Mesenchymal stem cell (in vitro differentiated cells and primary cell): ENCODE measurements around the gene SATB2.

Experiments
- DNase-seq: peaks from one replicate; pipeline ENCODE4 v3.0.0-alpha.2; 2013
- H2AFZ ChIP-seq: one replicate; pipeline ENCODE4 v1.6.1; 2013; ENCODE audit warnings: low read depth, mild to moderate bottlenecking, control low read depth, inconsistent platforms, low read length, moderate library complexity
- H2AK5ac ChIP-seq: 2 replicates; pipeline ENCODE4 v1.6.1; 2013; ENCODE audit warnings: low read length, moderate library complexity, mild to moderate bottlenecking, inconsistent platforms; ENCODE audit not compliant: severe bottlenecking
- H2BK120ac ChIP-seq: one replicate; pipeline ENCODE4 v1.6.1; 2013; ENCODE audit warnings: low read depth, mild to moderate bottlenecking, inconsistent platforms, low read length, moderate library complexity
- H2BK12ac ChIP-seq, 2 experiments: one replicate each; pipeline ENCODE4 v1.6.1; 2013; ENCODE audit warnings: inconsistent platforms in 2 of 2, low read length in 2 of 2, mild to moderate bottlenecking in 2 of 2, moderate library complexity in 2 of 2, control low read depth in 1 of 2
- H2BK15ac ChIP-seq: one replicate; pipeline ENCODE4 v1.6.1; 2013; ENCODE audit warnings: mild to moderate bottlenecking, low read depth, inconsistent platforms; ENCODE audit not compliant: poor library complexity, severe bottlenecking
- H2BK5ac ChIP-seq: 2 replicates; pipeline ENCODE4 v1.6.1; 2013; ENCODE audit warnings: low read depth, mild to moderate bottlenecking, low read length, control low read depth, inconsistent platforms; ENCODE audit not compliant: poor library complexity, severe bottlenecking
- H3K14ac ChIP-seq, 2 experiments: one replicate each; pipeline ENCODE4 v1.6.1; 2013; ENCODE audit warnings: inconsistent platforms in 2 of 2, low read length in 2 of 2, control low read depth in 1 of 2, mild to moderate bottlenecking in 1 of 2, moderate library complexity in 1 of 2
- H3K18ac ChIP-seq, 2 experiments: one replicate each; pipeline ENCODE4 v1.6.1; 2013; ENCODE audit warnings: inconsistent platforms in 2 of 2, low read length in 2 of 2, control low read depth in 1 of 2, low read depth in 1 of 2, mild to moderate bottlenecking in 1 of 2
- H3K23ac ChIP-seq, 2 experiments: one replicate each; pipeline ENCODE4 v1.6.1; 2013; ENCODE audit warnings: inconsistent platforms in 2 of 2, low read length in 2 of 2, mild to moderate bottlenecking in 2 of 2, moderate library complexity in 2 of 2, control low read depth in 1 of 2
- H3K27ac ChIP-seq: 2 replicates; pipeline ENCODE4 v1.5.1; 2013; ENCODE audit warnings: mild to moderate bottlenecking, moderate library complexity, low read length, control low read depth, inconsistent platforms; ENCODE audit not compliant: poor library complexity, severe bottlenecking
- H3K27me3 ChIP-seq, 2 experiments: 2 replicates each; pipeline versions ENCODE4 v1.6.1 to v1.7.0; 2013; ENCODE audit warnings: low read length in 2 of 2, mild to moderate bottlenecking in 2 of 2, moderate library complexity in 2 of 2, control low read depth in 1 of 2, inconsistent platforms in 1 of 2; ENCODE audit not compliant: control insufficient read depth in 1 of 2, insufficient read depth in 1 of 2
- H3K36me3 ChIP-seq, 2 experiments: 2 replicates each; pipeline versions ENCODE4 v1.6.1 to v1.7.0; 2013; ENCODE audit warnings: low read length in 2 of 2, control low read depth in 1 of 2, inconsistent platforms in 1 of 2, low read depth in 1 of 2, mild to moderate bottlenecking in 1 of 2; ENCODE audit not compliant: insufficient read depth in 2 of 2, control insufficient read depth in 1 of 2
- H3K4ac ChIP-seq, 2 experiments: one replicate each; pipeline ENCODE4 v1.6.1; 2013; ENCODE audit warnings: inconsistent platforms in 2 of 2, low read length in 2 of 2, mild to moderate bottlenecking in 2 of 2, moderate library complexity in 2 of 2, control low read depth in 1 of 2, low read depth in 1 of 2
- H3K4me1 ChIP-seq: 2 replicates; pipeline ENCODE4 v1.6.1; 2013; ENCODE audit warnings: low read depth, low read length, control low read depth; ENCODE audit not compliant: control insufficient read depth, insufficient read depth
- H3K4me2 ChIP-seq: 2 replicates; pipeline ENCODE4 v1.6.1; 2013; ENCODE audit warnings: low read length, mild to moderate bottlenecking, inconsistent platforms; ENCODE audit not compliant: poor library complexity, severe bottlenecking
- H3K4me3 ChIP-seq, 2 experiments: 2 replicates each; pipeline versions ENCODE4 v1.5.1 to v1.7.0; 2013; ENCODE audit warnings: low read length in 2 of 2, mild to moderate bottlenecking in 2 of 2, control low read depth in 1 of 2, low read depth in 1 of 2; ENCODE audit not compliant: insufficient read depth in 1 of 2
- H3K79me1 ChIP-seq: replicated peaks from 2 replicates; pipeline ENCODE4 v1.6.1; 2013; ENCODE audit warnings: mild to moderate bottlenecking, control low read depth, low read length, inconsistent platforms; ENCODE audit not compliant: poor library complexity, severe bottlenecking
- H3K9ac ChIP-seq: 2 replicates; pipeline ENCODE4 v1.7.0; 2013; ENCODE audit warnings: mild to moderate bottlenecking, low read length, moderate library complexity
- H3K9me3 ChIP-seq: 2 replicates; pipeline ENCODE4 v1.7.0; 2013; ENCODE audit warnings: mild to moderate bottlenecking, low read length; ENCODE audit not compliant: control insufficient read depth
- H4K8ac ChIP-seq: one replicate; pipeline ENCODE4 v1.6.1; 2013; ENCODE audit warnings: inconsistent platforms, mild to moderate bottlenecking, low read length, moderate library complexity
- H4K91ac ChIP-seq: one replicate; pipeline ENCODE4 v1.6.1; 2013; ENCODE audit warnings: mild to moderate bottlenecking, low read length, inconsistent platforms
- WGBS: methylation state at CpG from one replicate; pipeline ENCODE4 v1.1.7; 2013; ENCODE audit warnings: mixed read lengths; 5-methylcytosine and 5-hydroxymethylcytosine counted together

Gene SATB2

DNA sequence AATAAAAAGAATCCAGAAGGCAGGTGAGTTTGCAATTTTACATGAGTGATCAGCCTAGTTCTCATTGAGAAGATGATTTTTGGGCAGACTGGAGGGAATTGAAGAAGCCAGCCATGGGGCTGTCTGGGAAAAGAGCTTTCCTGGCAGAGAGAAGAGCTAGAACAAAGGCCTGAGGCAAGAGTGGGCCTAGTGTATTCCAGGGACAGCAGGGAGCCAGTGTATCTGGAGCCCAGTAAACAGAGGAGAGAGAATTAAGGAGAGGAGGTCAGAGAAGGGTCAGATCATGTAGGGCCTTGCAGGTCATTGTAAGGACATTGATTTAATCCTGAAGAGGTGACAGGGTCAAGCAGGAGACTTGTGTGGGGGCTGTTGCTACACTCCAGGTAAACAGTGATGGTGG lies 195.8 kb downstream of the SATB2 start:
- Histone ChIP-seq H3K23ac (no peak overlapping the region), H2BK12ac (no peak overlapping the region), H2BK5ac (no peak overlapping the region), H3K4me1 (no peaks in the 10 kb centered on the region), H3K18ac (no peak overlapping the region), H3K4me3 (no peak overlapping the region), H3K9me3 (peaks cover 10% of the 10 kb centered on the region), H3K27ac (no peak overlapping the region), H3K36me3 (no peaks in the 10 kb centered on the region), H3K27me3 (no peaks in the 10 kb centered on the region), H3K4me2 (no peak overlapping the region), H4K8ac (no peak overlapping the region), H3K79me1 (no peaks in the 10 kb centered on the region), H3K4ac (no peak overlapping the region), H2BK15ac (no peak overlapping the region), H2AK5ac (no peak overlapping the region), H4K91ac (no peak overlapping the region), H3K9ac (no peak overlapping the region), H2AFZ (no peak overlapping the region), H2BK120ac (no peak overlapping the region), H3K14ac (no peak overlapping the region)
- no peak for DNase-seq

DNA sequence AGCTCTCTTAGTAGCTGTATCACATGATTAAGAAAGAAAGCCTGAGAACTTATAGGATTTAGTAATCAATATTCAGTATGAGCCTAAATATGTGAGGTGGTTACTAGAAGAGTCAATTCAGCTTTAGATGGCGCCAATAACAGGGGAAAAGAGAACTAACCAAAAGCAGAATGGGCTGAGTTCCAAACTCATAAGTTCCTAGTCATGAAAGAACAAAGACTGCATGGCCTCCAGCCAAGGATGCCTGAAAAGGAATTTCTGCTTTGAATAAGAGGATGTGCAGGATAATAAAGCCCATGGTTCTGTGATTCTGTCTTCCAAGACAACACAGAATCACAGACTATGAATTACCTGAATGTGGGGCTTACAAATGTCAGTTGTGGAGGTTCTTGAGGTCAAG lies 196.5 kb downstream of the SATB2 start:
- H3K27me3 ChIP-seq, result no peaks in the 10 kb centered on the region
- no peak overlapping the region for H3K4me2 ChIP-seq
- H2BK120ac ChIP-seq, result no peak overlapping the region
- H3K4me1 ChIP-seq, result no peaks in the 10 kb centered on the region
- H2AK5ac ChIP-seq, result no peak overlapping the region
- H3K9ac ChIP-seq, result no peak overlapping the region
- no peak overlapping the region for H3K18ac ChIP-seq
- H4K91ac ChIP-seq, result no peak overlapping the region
- H4K8ac ChIP-seq, result no peak overlapping the region
- H3K14ac ChIP-seq, result no peak overlapping the region
- 35% methylated on average over 1 of the region's 1 CpG for WGBS
- no peak overlapping the region for H2BK15ac ChIP-seq
- H3K79me1 ChIP-seq, result no peaks in the 10 kb centered on the region
- H2BK12ac ChIP-seq, result no peak overlapping the region
- H3K27ac ChIP-seq, result no peak overlapping the region
- H3K4me3 ChIP-seq, result no peak overlapping the region
- no peak overlapping the region for H3K23ac ChIP-seq
- no peak overlapping the region for H3K4ac ChIP-seq
- no peak overlapping the region for H2BK5ac ChIP-seq
- H3K9me3 ChIP-seq, result peaks cover 10% of the 10 kb centered on the region
- no peak overlapping the region for H2AFZ ChIP-seq
- DNase-seq, result no peak
- no peaks in the 10 kb centered on the region for H3K36me3 ChIP-seq

DNA sequence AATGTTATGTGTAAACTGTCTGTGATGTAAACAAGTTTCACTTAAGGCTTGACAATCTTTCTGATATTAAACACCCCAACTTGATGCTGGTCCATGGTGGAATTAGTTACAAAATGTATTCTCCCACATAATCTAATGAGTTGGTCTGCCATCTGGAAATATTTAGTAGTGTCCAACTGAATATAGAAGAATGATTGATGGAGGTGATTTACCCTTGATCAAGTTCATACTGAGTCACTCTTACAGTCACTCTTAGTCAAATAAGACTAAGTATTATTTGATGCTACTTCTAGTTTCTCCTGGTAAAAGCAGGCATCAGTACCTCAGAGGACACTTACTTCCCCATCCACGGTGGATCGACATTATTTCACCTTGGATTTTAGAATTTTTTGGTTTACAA lies 198.1 kb downstream of the SATB2 start:
- Histone ChIP-seq H3K79me1 (no peaks in the 10 kb centered on the region), H3K23ac (no peak overlapping the region), H3K18ac (no peak overlapping the region), H3K4ac (no peak overlapping the region), H2BK5ac (no peak overlapping the region), H2BK12ac (no peak overlapping the region), H3K27ac (no peak overlapping the region), H3K4me2 (no peak overlapping the region), H3K9me3 (peaks cover 10% of the 10 kb centered on the region), H2AFZ (no peak overlapping the region), H3K4me3 (no peak overlapping the region), H3K4me1 (no peaks in the 10 kb centered on the region), H3K9ac (no peak overlapping the region), H4K8ac (no peak overlapping the region), H3K27me3 (no peaks in the 10 kb centered on the region), H2BK15ac (no peak overlapping the region), H3K14ac (no peak overlapping the region), H4K91ac (no peak overlapping the region), H2BK120ac (no peak overlapping the region), H2AK5ac (no peak overlapping the region), H3K36me3 (no peaks in the 10 kb centered on the region)
- 45% methylated on average over 2 of the region's 2 CpGs for WGBS
- no peak for DNase-seq

DNA sequence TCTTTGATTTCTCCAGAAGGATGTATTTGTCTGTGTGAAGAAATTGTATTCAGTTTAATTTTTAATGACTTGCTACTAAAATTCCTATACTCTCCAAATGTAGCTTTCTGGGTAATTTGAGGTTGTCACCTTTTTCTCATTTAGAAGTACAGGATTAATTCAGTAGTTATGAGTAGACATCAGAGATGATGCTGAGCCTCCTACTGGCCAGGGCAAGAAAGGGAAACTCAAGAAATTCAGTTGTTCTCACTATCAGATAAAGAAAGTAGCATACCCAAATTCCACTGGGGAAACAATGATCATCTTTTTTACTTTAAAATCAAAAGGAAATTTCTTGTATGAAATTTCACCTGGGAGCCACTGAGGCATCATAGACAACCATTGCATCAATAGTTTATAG lies 199.4 kb downstream of the SATB2 start:
- H3K4me3 ChIP-seq, result no peak overlapping the region
- H2BK12ac ChIP-seq, result no peak overlapping the region
- no peak overlapping the region for H3K14ac ChIP-seq
- no peak overlapping the region for H2BK120ac ChIP-seq
- H3K18ac ChIP-seq, result no peak overlapping the region
- no peak overlapping the region for H3K27ac ChIP-seq
- no peak overlapping the region for H4K8ac ChIP-seq
- no peak overlapping the region for H2BK5ac ChIP-seq
- H2BK15ac ChIP-seq, result no peak overlapping the region
- H3K79me1 ChIP-seq, result no peaks in the 10 kb centered on the region
- no peaks in the 10 kb centered on the region for H3K4me1 ChIP-seq
- no peak overlapping the region for H3K9ac ChIP-seq
- H3K9me3 ChIP-seq, result no peaks in the 10 kb centered on the region
- H3K36me3 ChIP-seq, result no peaks in the 10 kb centered on the region
- DNase-seq, result no peak
- no peaks in the 10 kb centered on the region for H3K27me3 ChIP-seq
- no peak overlapping the region for H3K4me2 ChIP-seq
- H2AFZ ChIP-seq, result no peak overlapping the region
- H2AK5ac ChIP-seq, result no peak overlapping the region
- H3K23ac ChIP-seq, result no peak overlapping the region
- H4K91ac ChIP-seq, result no peak overlapping the region
- no peak overlapping the region for H3K4ac ChIP-seq
